PFSK-1 (cell line): ENCODE results near the gene GPR39.

Experiments used
- FOXP2 ChIP-seq: optimal IDR thresholded peaks from 2 replicates; pipeline ENCODE3; 2011; ENCODE audit warnings: borderline replicate concordance, control low read depth, inconsistent platforms; ENCODE audit not compliant: insufficient read depth; ENCODE audit errors: extremely low read length, extremely low read depth
- POLR2AphosphoS5 ChIP-seq: IDR thresholded peaks from 2 replicates; pipeline ENCODE4 v1.6.1; 2012; ENCODE audit warnings: low read depth, mild to moderate bottlenecking, control low read depth, low read length, moderate library complexity
- SIN3A ChIP-seq: IDR thresholded peaks from 2 replicates; pipeline ENCODE4 v1.6.1; 2012; ENCODE audit warnings: mild to moderate bottlenecking, low read length, moderate library complexity, borderline replicate concordance; ENCODE audit not compliant: insufficient read depth
- TAF1 ChIP-seq: IDR thresholded peaks from 2 replicates; pipeline ENCODE4 v1.6.1; 2012; ENCODE audit warnings: low read length, control low read depth, borderline replicate concordance; ENCODE audit not compliant: insufficient read depth
- TF ChIP-seq, protein P1 (sequence below), 2 experiments: IDR thresholded peaks; 2 replicates each; pipeline versions ENCODE4 v1.6.1 to v1.8.0; 2011 to 2012; ENCODE audit warnings: low read depth in 2 of 2, low read length in 2 of 2, control low read depth in 1 of 2, inconsistent platforms in 1 of 2, mild to moderate bottlenecking in 1 of 2, moderate library complexity in 1 of 2; ENCODE audit not compliant: insufficient read depth in 1 of 2

DNA sequence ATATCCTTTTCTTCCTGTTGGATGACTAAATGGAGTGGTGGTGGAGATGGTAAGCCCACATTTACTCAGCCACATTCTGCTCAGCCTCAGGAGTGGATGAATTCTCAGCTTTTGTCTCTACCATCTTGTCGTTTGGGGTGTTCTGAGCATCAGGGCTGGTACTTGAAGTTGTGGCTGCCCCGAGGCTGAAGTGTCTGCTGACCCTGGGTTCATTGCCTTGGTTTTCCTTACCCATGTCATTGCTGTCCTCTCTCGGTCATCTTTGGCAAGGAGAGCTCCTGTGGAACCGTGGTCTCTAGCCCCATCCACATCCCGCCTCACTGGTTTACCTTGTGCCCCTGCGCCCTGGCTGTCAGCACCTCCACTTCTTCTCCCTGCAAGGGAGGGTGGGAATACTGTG lies 71.9 kb downstream of the GPR39 start:
- no peak for TF ChIP-seq POLR2AphosphoS5
- TF ChIP-seq, protein P1, sequence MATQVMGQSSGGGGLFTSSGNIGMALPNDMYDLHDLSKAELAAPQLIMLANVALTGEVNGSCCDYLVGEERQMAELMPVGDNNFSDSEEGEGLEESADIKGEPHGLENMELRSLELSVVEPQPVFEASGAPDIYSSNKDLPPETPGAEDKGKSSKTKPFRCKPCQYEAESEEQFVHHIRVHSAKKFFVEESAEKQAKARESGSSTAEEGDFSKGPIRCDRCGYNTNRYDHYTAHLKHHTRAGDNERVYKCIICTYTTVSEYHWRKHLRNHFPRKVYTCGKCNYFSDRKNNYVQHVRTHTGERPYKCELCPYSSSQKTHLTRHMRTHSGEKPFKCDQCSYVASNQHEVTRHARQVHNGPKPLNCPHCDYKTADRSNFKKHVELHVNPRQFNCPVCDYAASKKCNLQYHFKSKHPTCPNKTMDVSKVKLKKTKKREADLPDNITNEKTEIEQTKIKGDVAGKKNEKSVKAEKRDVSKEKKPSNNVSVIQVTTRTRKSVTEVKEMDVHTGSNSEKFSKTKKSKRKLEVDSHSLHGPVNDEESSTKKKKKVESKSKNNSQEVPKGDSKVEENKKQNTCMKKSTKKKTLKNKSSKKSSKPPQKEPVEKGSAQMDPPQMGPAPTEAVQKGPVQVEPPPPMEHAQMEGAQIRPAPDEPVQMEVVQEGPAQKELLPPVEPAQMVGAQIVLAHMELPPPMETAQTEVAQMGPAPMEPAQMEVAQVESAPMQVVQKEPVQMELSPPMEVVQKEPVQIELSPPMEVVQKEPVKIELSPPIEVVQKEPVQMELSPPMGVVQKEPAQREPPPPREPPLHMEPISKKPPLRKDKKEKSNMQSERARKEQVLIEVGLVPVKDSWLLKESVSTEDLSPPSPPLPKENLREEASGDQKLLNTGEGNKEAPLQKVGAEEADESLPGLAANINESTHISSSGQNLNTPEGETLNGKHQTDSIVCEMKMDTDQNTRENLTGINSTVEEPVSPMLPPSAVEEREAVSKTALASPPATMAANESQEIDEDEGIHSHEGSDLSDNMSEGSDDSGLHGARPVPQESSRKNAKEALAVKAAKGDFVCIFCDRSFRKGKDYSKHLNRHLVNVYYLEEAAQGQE (IDR thresholded peaks at IDR 0.05; ENCODE audit: insufficient read depth in 1 of 2, low read depth in 2 of 2, low read length in 2 of 2): no peak
- TF ChIP-seq SIN3A: no peak
- no peak for TF ChIP-seq TAF1
- no peak for TF ChIP-seq FOXP2
